Ovary (tissue), 9 donors: ENCODE measurements around the gene SCAPER. TPM values are rescaled to one million over a fixed set of nuclear protein-coding genes. Genes with fewer than 3 reads are reported as not detected.
A peak's percentile ranks its signal among the peaks of the same experiment; 100 is the strongest.

Experiments used
- DNase-seq, 5 donors: peaks; one replicate each; pipeline ENCODE4 v3.0.0-alpha.2; 2019 to 2020
- H3K27ac ChIP-seq, 2 donors: fragments of 200-600 bp; one replicate each; pipeline versions ENCODE4 v1.5.1 to v1.8.0; 2019 to 2022
- H3K27me3 ChIP-seq: fragments of 200-600 bp; one replicate; pipeline ENCODE4 v1.8.0; 2022
- H3K36me3 ChIP-seq: fragments of 200-600 bp; sonication (generic); one replicate; pipeline ENCODE4 v1.5.1; 2019
- H3K4me1 ChIP-seq: one replicate; pipeline ENCODE4 v1.8.1; 2013; ENCODE audit warnings: mild to moderate bottlenecking, moderate library complexity; ENCODE audit not compliant: insufficient read depth
- H3K4me3 ChIP-seq: fragments of 200-600 bp; sonication (generic); one replicate; pipeline ENCODE4 v1.5.1; 2017
- H3K9me3 ChIP-seq, 2 donors: fragments of 200-600 bp in 1 of 2; sonication (generic) in 1 of 2; one replicate each; pipeline versions ENCODE4 v1.5.1 to v1.8.1; 2013 to 2019; ENCODE audit warnings: mild to moderate bottlenecking in 1 of 2, moderate library complexity in 1 of 2
- CTCF ChIP-seq, 3 donors: fragments of 450-650 bp in 2 of 3; fragments of 200-600 bp in 1 of 3; IDR thresholded peaks; one replicate each; pipeline versions ENCODE4 v1.5.1 to v1.8.0; 2016 to 2022; ENCODE audit warnings: antibody characterized with exemption in 3 of 3, mild to moderate bottlenecking in 1 of 3
- EP300 ChIP-seq: sonication (generic); formaldehyde crosslinking; IDR thresholded peaks from one replicate; pipeline ENCODE4 v1.6.1; 2017; ENCODE audit warnings: antibody characterized with exemption
- POLR2A ChIP-seq: fragments of 450-650 bp; IDR thresholded peaks from one replicate; pipeline ENCODE4 v1.6.1; 2017; ENCODE audit warnings: antibody characterized with exemption, mild to moderate bottlenecking, moderate library complexity
- WGBS, 3 donors: extraction: QIAGEN DNeasy Blood & Tissue Kit in 1 of 3; methylation state at CpG; one replicate each; pipeline versions ENCODE4 v1.1.5 to v1.1.7; 2013 to 2017; 5-methylcytosine and 5-hydroxymethylcytosine counted together
- intact Hi-C, 4 donors: fragments of 100-400 bp; cut with DNase I; formaldehyde crosslinking; loops; one replicate each; pipeline versions ENCODE4 v1.11.0 to v1.15.1; 2022 to 2023
- polyA plus RNA-seq, 2 donors: library from polyadenylated mRNA; stranded (reverse); fragments of 200-250 nt in 1 of 2; fragments of 350-450 nt in 1 of 2; fragmentation: Illumina TruSeq in 1 of 2; extraction: RNeasy Lipid Tissue Mini Kit (QIAGEN cat#74804) in 1 of 2; gene quantifications; one replicate each; pipeline ENCODE4 v1.2.3, GENCODE V29; 2013 to 2014
- total RNA-seq, 7 donors: library from RNA; depleted of rRNA in 2 of 7; stranded (reverse); fragments of >200 nt in 2 of 7; fragmentation: NEBNext Ultra II Directional in 3 of 7; extraction: Animal tissue kit (Norgen Biotek cat#: 25700) in 3 of 7; gene quantifications; one replicate each; pipeline versions ENCODE4 v1.1.0 to v1.2.4, GENCODE V29; 2016 to 2023
- donor health status: DM: no; HTN: no; CAD: no; lungs with moderate emphysema.
- donor health status: DM: no; HTN: no; CAD: no.
- donor health status: Bipolar disorder and iron deficiency.
- donor health status: DM: yes; HTN: yes; CAD: no.
- donor health status: DM: no; HTN: no; CAD: no.
- donor health status: DM: yes; HTN: yes; CAD: no.

The SCAPER gene
- total and polyA plus RNA-seq, 9 donors, result 13.7 to 45.8 (median 27.9) TPM

- WGBS, 3 donors, result 19% methylated on average over 13 to 14 of the region's 14 CpGs
- Histone ChIP-seq H3K27me3 (no peaks in the 10 kb centered on the region), H3K9me3 (no peaks in the 10 kb centered on the region), H3K4me1 (no peaks in the 10 kb centered on the region), H3K27ac (peak overlapping the region; percentile 60 to 90), H3K4me3 (peak overlapping the region; percentile 74), H3K36me3 (no peaks in the 10 kb centered on the region)
- TF ChIP-seq POLR2A, result no peak
- no peak for TF ChIP-seq EP300
- TF ChIP-seq CTCF (IDR thresholded peaks at IDR 0.05), result no peak
- intact Hi-C loops, result loop anchor here in 1 of 4 donors (10.0 kb wide), 1 partner anchor 612 kb away; no protein-coding TSS in a partner anchor
- DNase-seq, result no peak
Measured at GRCh38 chr15:76932135-76932966, 27.2 kb upstream of the SCAPER start.

- Histone ChIP-seq H3K36me3 (no peaks in the 10 kb centered on the region), H3K9me3 (no peaks in the 10 kb centered on the region), H3K27me3 (no peaks in the 10 kb centered on the region), H3K4me1 (no peaks in the 10 kb centered on the region), H3K4me3 (peak within 1 kb of the TSS; percentile 74), H3K27ac (peak within 1 kb of the TSS; percentile 60 to 90)
- WGBS, 3 donors, result 0 to 1% (median 1%) methylated on average over 49 to 96 of the region's 96 CpGs
- TF ChIP-seq CTCF (IDR thresholded peaks at IDR 0.05) (peak in 1 of 3 donors; percentile 31), POLR2A (peak; percentile 69), EP300 (no peak)
- DNase-seq, result peak; percentile 93 to 97 (median 94)
- intact Hi-C loops, result loop anchor here in 1 of 4 donors (10.0 kb wide), 1 partner anchor 613 kb away; no protein-coding TSS in a partner anchor
Measured at GRCh38 chr15:76931397-76932134, 26.4 kb upstream of the SCAPER start, which contains the start of gene RCN2. TSS of gene RCN2 (plus strand) at chr15:76931749. CDS start at chr15:76931842, 93 bp downstream.

DNA sequence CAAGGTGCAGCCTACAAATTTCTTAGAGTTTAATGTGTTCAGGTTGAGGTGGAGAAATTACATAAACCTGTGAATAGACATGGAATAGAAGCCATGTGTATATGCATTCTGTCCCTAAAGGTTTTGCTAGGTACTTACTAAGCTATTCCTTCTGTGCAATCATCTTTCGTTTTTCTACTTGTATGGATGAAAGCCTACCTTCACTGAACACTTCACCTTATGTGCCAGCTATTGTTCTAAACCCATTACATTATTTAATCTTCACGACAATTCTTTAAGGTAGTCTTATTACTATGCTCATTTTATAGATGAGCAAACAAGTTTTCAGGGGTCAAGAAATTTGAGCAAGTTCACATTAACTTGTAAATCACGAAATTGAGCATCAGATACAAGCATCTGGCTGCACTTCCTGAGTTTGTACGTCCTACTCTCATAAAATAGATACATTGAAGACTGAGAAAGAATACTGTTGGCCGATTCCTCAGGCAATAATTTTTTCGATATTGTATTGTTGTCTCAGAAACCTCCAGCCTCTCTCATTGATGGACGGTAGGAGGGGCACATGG lies 25.8 kb upstream of the SCAPER start:
- no peaks in the 10 kb centered on the region for H3K9me3 ChIP-seq

More for the DNA sequence above, 25.8 kb upstream of the SCAPER start:
- peak overlapping the region; percentile 74 for H3K4me3 ChIP-seq
- H3K36me3 ChIP-seq, result no peaks in the 10 kb centered on the region
- H3K27ac ChIP-seq, result peak overlapping the region in 1 of 2 donors; percentile 90
- 21 to 22% (median 22%) methylated on average over 7 of the region's 7 CpGs for WGBS, 3 donors
- H3K27me3 ChIP-seq, result no peaks in the 10 kb centered on the region
- H3K4me1 ChIP-seq, result no peaks in the 10 kb centered on the region
- intact Hi-C loops, result loop anchor here in 1 of 4 donors (10.0 kb wide), 1 partner anchor 614 kb away; no protein-coding TSS in a partner anchor
- no peak for TF ChIP-seq CTCF (IDR thresholded peaks at IDR 0.05)
- TF ChIP-seq POLR2A, result no peak
- TF ChIP-seq EP300, result no peak
- DNase-seq, result no peak
